GM18526 (cell line): Measurements from ENCODE around the gene GRM8.

ENCODE experiments used
- POLR2A ChIP-seq: IDR thresholded peaks from 3 replicates; pipeline ENCODE4 v1.6.1; 2011; ENCODE audit not compliant: insufficient read length; ENCODE audit errors: extremely low read depth

Gene GRM8

DNA sequence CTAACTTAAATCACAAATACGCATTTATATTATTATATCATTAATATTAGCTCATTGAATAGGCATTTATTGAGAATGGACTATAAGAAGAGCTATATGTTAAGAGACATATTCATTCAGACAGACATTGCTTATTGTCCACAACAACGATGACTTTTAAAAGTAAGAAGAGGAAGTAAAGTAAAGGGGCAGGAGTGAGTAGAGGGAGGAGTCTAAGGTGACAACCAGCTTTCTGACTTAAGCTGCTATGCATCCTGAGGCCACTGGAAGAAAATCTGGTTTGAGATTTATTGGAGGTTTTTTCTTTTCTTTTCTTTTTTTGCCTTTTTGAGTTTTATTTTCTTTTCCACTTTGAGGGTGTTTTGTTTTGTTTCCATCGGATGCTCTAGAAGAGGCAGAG lies 723.5 kb downstream of the GRM8 start:
- TF ChIP-seq POLR2A, result no peak

DNA sequence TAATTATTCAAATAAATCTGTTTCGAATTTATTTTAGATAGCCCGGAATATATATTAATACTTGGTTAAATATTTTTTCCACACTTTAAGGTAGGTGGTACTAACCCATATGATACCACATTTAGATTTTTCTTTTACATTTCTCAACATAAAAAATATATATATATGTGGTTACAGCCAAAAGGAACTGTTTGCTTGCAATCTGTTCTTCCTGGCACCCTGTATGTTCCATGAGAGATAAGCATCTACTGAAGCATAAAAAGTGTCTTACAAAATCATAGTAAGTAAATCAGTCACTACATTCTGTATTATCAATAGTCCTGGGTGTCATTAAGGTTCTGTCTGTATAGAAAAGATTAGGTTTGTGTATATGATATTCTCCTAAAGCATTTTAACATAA lies 726.8 kb downstream of the GRM8 start:
- TF ChIP-seq POLR2A, result no peak

DNA sequence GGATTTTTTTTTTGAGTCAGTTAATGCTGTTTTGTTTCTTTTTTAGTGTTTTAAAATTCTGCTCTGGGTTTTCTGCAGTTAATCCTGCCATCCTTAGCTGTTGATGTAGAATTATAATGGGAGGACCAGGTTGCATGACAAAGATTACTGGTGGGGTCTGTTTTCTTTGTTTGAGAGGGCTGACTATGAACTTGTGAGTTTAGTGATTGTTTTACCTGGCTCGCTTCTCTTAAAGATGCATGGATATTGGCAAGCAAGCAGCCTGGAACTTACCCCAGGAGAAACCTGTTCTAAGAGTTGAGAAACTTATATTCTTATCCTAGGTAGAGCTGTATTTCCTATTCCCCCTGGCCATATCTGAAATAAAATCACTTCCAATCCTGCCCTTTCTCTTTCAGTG lies 727.8 kb downstream of the GRM8 start:
- TF ChIP-seq POLR2A, result no peak

DNA sequence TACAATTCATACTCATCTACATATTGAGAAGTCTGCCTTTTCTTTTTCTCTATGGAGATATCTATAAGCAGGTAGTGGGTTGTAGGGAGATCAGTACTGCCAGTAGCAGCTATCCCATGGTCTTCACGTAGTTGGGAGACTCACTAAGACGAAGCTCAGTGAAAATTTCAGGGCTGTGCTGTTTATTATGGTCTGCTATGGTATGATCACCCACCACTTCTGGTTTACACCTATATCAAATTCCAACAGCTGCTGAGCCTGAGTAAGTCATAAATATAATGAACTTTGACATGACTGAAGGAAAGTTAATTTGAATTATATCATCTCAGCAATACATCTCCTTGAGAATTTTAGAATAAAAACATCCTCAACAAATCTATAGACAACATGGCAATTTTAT lies 741.7 kb downstream of the GRM8 start:
- no peak for TF ChIP-seq POLR2A

DNA sequence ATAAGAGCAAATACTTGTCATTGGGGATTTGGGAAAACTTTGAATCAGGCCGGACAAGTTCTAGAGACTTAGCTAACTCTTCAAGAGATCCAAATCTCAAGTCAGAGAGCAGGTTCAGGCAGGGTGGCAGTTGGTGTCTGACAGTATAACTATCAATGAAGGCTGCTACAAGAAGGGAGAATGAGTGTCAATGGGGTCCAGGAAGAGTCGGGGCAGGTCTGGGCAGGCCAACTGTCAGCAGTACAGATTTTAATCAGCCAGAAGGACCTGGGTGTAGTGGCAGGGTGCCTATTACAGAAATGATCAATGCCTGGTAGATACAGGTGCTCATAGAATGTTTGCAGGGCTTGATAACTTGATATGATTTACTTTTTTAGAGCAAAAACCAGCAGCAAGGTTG lies 751.1 kb downstream of the GRM8 start:
- TF ChIP-seq POLR2A, result no peak

DNA sequence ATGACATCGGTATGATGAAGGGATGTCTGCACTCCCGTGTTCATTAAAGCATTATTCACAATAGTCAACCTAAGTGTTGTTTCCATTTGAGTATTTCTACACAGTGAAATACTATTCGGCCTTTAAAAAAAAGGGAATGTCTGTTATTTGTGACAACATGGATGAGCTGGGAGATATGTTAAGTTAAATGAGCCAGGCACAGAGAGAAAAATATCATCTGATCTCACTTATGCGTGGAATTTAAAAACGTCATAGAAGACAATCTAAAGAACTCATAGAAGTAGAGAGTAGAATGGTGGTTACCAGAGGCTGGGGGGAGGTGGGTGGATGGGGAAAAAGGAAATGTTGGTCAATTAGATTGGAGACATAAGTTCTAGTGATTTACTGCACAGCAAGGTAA lies 753.3 kb downstream of the GRM8 start:
- TF ChIP-seq POLR2A, result no peak

DNA sequence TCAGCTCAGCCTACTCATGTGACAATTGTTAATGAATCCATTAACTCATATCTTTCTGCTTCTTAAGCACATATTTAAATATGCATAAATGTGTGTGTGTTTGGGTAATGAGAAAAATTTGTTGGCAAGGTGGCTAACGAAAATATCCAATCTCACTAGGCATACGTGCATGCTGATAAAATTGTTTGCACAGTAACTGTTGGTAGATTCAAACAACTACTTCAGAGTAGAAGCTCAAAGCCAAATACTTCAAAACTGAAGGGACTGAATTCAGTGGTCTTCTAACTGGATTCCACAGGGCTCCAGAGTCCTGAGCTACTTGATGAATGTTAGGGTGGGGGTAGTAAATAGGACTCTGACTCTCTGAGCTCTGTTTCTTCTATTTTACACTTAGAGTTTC lies 757.0 kb downstream of the GRM8 start:
- TF ChIP-seq POLR2A, result no peak

DNA sequence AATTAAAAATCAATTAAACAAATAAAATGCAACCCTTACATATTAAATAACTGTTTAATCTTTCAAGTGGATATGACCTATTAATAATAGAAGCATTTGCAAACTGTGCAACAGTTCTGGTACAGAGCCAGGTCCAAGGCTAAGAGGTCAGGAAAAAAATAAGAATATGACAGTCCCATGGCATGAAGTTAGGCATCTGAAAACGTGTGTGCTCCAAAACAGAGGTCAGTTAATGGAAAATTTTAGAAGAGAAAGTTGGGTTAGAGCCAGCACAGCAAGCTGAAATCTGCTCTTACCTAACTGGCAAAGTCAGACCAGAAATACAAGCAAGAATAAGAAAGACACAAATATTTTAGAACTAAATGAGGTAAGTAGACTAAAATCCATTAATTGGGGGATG lies 757.7 kb downstream of the GRM8 start:
- TF ChIP-seq POLR2A, result no peak

DNA sequence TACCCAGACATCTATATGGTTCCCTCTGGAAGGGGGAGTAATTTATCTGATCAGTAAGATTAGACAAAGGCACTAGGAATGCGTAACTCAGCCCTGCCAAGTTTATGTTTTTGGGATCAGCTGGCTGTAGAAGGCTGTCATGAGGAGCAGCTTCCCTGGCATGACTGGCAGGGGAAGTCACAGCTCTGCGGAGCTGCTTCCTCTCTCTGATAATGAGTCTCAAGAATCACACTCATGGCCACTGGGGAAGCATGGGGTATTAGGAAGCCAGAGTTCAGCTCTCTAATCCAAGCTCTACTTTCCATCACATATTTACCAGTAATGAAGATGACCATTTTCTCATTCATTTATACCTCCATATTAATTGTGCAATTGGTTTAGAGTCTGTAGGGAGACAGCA lies 758.9 kb downstream of the GRM8 start:
- TF ChIP-seq POLR2A, result no peak

DNA sequence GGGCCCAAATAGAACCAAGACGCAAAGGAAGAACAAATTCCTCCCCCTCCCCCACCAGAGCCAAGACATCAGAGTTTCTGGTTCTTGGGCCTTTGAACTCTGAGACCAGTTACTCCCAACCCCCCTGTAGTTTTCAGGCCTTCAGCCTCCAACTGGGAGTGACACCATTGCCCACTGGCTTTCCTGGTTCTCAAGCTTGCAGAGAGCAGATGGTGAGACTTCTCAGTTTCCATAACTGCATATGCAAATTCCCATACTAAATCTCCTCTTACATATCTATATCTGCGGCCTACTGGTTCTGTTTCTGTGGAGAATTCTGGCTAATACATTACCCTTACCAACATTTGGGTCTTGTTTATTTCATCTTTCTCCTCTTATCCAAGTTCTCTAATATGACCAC lies 762.9 kb downstream of the GRM8 start:
- no peak for TF ChIP-seq POLR2A

DNA sequence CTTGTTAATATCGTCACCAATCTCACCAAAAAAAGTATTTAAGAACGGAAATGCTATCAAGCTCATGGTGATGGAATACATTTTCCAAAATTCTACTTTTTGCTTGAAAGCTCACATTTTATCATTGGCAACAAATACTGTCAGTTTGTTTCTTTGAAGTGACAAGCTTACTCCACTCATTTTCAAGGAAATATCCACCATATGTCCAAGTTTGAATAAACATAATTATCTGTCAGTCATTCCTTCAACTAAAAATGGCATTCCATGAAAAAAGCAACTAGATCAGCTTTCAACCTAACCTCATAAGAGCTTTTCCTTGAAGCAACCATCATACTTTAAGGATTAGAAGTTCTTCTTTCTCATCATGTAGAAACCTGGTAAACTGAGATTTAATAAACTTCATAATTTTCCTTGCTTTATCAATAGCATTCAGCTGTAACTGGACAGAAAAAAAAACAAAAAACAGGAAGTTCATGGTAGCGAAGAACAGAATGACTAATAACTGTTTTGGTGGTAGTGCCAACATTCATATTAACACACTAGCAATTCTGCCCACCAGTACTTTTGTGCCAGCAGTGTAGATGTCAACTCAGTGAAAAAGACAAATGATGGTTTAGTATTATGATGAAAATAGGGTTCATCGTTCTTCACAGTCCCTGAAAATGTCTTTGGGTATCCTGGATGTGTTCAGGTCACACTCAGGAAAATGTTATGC lies 764.9 kb downstream of the GRM8 start:
- no peak for TF ChIP-seq POLR2A

DNA sequence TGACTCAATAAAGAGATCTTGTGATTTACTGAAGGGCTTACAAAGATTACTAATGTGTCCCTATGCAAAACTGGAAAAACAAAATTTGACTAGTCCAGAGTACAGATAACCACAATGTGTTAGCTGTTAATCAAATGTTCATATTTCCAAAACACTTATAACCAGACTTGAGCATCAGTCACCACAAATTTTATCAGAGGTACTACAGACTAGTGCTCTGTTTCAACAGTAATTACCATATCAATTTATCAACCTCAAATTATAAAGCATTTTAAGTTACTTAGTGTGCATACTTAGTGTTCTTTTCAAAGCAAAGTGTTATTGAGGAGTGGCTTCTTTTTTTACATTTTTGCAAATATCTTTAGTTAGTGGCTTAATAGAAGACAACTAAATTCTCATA lies 765.9 kb downstream of the GRM8 start:
- no peak for TF ChIP-seq POLR2A

DNA sequence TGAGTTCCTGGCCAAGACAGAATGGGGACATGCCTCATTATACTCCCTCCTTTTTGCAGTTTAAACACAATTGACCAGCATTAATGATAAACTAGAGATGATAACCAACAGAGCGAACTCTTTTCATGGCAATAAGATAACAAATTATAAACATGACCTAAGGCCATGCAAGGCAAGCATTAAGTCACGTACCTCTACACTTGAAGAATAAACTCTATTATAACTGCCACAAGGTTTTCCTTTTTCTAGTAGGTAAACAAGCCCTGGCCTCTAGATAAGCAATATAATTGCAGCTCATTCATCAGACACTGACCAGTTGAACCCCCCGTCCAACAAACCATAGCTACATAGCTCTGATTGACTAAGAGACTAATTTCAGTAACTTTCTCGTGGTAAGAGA lies 767.0 kb downstream of the GRM8 start:
- TF ChIP-seq POLR2A, result no peak

DNA sequence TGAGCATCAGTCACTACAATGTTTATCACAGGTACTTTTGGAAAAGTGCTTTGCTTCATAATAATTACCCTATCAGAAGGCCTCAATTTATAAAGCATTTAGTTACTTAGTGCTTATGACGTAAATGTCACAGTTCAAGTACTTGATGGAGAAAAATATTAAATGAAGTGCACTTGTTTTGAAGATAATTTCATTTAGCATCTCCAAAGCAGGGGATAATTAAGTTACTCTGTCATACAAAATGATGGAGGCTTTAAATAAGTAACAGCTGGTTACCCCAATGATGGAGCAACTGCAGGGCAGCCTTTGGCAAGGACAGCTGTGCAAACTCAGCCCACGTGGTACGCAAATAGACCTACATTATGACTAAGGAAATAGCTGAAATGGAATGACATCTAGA lies 768.8 kb downstream of the GRM8 start:
- TF ChIP-seq POLR2A, result no peak

DNA sequence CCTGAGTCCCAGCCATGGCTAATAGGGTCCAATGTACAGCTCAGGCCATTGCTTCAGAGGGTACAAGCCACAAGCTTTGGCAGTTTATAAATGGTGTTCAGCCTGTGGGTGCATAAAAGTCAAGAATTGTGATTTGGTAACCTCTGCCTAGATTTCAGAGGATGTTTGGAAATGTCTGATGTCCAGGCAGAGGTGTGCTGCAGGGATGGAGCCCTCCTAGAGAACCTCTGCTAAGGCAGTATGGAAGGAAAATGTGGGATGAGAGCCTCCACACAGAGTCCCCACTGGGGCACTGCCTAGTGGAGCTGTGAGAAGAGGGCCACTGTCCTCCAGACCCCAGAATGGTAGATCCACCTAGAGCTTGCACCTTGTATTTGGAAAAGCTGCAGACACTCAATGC lies 779.9 kb downstream of the GRM8 start:
- no peak for TF ChIP-seq POLR2A

DNA sequence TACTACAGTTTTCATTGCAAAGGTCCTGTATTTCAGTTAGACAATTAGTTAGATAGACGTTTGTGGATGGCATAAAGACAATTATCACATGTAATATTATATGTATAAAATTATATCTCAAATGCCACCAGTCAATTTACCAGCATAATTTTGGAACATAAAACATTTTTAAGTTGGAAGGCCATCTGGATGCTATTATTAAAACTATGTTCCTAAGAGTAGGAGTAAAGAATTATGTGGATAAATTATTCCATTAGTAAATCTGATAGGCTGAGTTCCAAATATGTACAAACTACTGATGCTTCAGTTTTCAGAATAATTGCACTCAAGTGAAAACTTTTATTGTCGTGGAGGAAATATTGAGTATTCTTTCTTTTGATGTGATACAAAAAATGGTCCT lies 790.3 kb downstream of the GRM8 start:
- no peak for TF ChIP-seq POLR2A

DNA sequence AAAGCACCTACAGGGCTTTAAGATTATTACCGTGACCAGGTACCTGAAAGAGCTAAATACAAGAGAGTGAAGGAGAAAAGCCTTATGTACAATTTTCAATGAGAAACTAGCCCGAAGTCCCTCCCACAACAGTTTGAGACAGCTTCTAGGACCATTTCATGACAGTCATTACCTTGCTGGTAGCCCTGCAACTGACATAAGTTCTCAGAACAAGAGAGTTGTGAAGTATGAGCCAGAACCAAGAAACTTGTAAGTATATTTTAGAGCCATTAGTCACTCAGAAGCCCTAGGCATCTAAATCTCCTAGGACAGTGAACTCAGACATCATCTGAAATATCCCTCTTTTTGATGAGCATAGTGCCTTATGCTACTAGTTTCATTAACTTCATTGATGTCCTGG lies 792.1 kb downstream of the GRM8 start:
- no peak for TF ChIP-seq POLR2A
